ENCODE results near the gene NRXN3. TPM values are rescaled to one million over a fixed set of nuclear protein-coding genes. Genes with fewer than 3 reads are reported as not detected.

Gene NRXN3
- total and polyA plus RNA-seq, 8 donors: 0.53 to 2.5 (median 1.5) TPM

- Histone ChIP-seq H3K4me3 (no peak overlapping the region), H3K4me1 (no peaks in the 10 kb centered on the region), H3K36me3 (no peaks in the 10 kb centered on the region), H3K27ac (no peak overlapping the region), H3K27me3 (no peaks in the 10 kb centered on the region), H3K9me3 (no peaks in the 10 kb centered on the region)
- FAIRE-seq (no peak), DNase-seq (no peak), ATAC-seq (no peak)
- intact Hi-C loops (cut with DNase I): no loop called here
- no peak for TF ChIP-seq CTCF (IDR thresholded peaks at IDR 0.05)
- WGBS, 2 donors: 77 to 94% methylated on average over 3 of the region's 3 CpGs
These were observed 1564.0 kb downstream of the NRXN3 start for GRCh38 chr14:79734151-79734550.

GRCh38 chr14:79734656-79735055 lies 1564.5 kb downstream of the NRXN3 start:
- DNase-seq (no peak), FAIRE-seq (no peak), ATAC-seq (no peak)
- Histone ChIP-seq H3K27ac (no peak overlapping the region), H3K36me3 (no peaks in the 10 kb centered on the region), H3K9me3 (no peaks in the 10 kb centered on the region), H3K4me3 (no peak overlapping the region), H3K27me3 (no peaks in the 10 kb centered on the region), H3K4me1 (no peaks in the 10 kb centered on the region)
- intact Hi-C loops (cut with DNase I): no loop called here
- TF ChIP-seq CTCF (IDR thresholded peaks at IDR 0.05): no peak
- 91 to 100% methylated on average over 1 of the region's 1 CpG for WGBS, 2 donors

DNA sequence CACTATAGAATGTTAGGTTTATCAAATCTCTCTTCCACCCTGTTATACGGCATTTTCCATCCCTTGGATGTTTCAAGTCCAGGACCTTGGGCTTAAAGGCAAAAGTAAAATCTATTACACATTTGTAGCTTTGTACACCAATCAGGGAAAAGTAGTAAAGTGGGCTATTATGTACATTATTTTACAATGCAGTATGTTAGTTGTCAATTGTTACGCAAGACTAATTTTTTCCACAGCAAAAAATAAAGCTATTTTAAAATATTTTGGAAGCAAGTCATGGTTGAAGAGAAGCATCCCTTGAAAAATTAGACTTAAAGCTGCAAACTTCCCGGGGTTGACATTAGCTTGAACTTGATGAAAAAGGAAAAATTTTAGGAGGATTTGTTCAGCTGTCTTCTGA lies 1564.9 kb downstream of the NRXN3 start:
- no peaks in the 10 kb centered on the region for H3K4me1 ChIP-seq
- H3K4me3 ChIP-seq: no peak overlapping the region
- H3K9me3 ChIP-seq: no peaks in the 10 kb centered on the region
- DNase-seq: no peak
- no peak for TF ChIP-seq CTCF (IDR thresholded peaks at IDR 0.05)
- intact Hi-C loops (cut with DNase I): no loop called here
- H3K36me3 ChIP-seq: no peaks in the 10 kb centered on the region
- no peak overlapping the region for H3K27ac ChIP-seq
- 85 to 93% methylated on average over 3 of the region's 3 CpGs for WGBS, 2 donors
- FAIRE-seq: no peak
- ATAC-seq: no peak
- H3K27me3 ChIP-seq: no peaks in the 10 kb centered on the region

DNA sequence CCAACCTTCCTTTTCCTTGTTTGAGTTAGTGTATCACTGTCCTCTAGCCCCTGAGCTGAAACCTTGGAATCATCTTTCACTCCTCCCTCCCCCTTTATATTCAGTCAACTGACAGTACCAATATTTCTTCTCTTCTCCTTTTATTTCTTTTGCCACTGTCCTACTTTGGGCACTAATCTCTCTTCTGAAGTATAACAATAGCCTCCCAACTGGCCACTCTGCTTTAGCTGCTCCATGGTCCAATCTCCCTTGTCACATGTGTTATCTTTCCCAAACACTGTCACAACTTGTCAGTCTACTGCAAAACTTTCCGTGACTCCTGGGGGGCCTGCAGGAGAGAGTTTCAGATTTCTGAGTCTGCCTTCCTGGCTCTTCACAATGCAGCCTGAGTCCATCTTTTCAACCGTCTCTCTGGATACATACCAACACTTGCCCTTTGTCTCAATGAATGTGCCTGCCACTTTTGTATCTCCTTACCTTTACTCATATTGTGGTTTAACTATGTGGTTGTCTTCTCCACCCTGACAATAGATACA lies 1570.0 kb downstream of the NRXN3 start:
- DNase-seq (no peak), FAIRE-seq (no peak), ATAC-seq (no peak)
- Histone ChIP-seq H3K9me3 (no peaks in the 10 kb centered on the region), H3K36me3 (no peaks in the 10 kb centered on the region), H3K4me1 (no peaks in the 10 kb centered on the region), H3K4me3 (no peak overlapping the region), H3K27me3 (no peaks in the 10 kb centered on the region), H3K27ac (no peak overlapping the region)
- intact Hi-C loops (cut with DNase I): no loop called here
- WGBS, 2 donors: 54 to 72% methylated on average over 2 of the region's 2 CpGs
- TF ChIP-seq CTCF (IDR thresholded peaks at IDR 0.05): no peak

GRCh38 chr14:79742142-79742541 lies 1572.0 kb downstream of the NRXN3 start:
- no peak overlapping the region for H3K4me3 ChIP-seq
- no peaks in the 10 kb centered on the region for H3K9me3 ChIP-seq
- DNase-seq (no peak), ATAC-seq (no peak), FAIRE-seq (no peak)
- no peak overlapping the region for H3K27ac ChIP-seq
- intact Hi-C loops (cut with DNase I): no loop called here
- no peaks in the 10 kb centered on the region for H3K36me3 ChIP-seq
- 73 to 91% methylated on average over 1 of the region's 1 CpG for WGBS, 2 donors
- H3K27me3 ChIP-seq: no peaks in the 10 kb centered on the region
- no peak for TF ChIP-seq CTCF (IDR thresholded peaks at IDR 0.05)
- H3K4me1 ChIP-seq: no peaks in the 10 kb centered on the region

All from pancreas (tissue), 10 donors.